GM21526 (cell line): ENCODE measurements around the gene PTPRN2.
"Not testable (repeated sequence)": the region's sequence is repeated elsewhere in the genome, so short reads cannot be mapped to it uniquely, and the experiment has no call there.

ENCODE experiments used
- ATAC-seq: cut with Tn5 transposase; IDR thresholded peaks from one replicate; pipeline ENCODE4 v1.9.1; 2021; ENCODE audit warnings: moderate library complexity; ENCODE audit not compliant: unreplicated experiment, low FRiP score

Gene PTPRN2

DNA sequence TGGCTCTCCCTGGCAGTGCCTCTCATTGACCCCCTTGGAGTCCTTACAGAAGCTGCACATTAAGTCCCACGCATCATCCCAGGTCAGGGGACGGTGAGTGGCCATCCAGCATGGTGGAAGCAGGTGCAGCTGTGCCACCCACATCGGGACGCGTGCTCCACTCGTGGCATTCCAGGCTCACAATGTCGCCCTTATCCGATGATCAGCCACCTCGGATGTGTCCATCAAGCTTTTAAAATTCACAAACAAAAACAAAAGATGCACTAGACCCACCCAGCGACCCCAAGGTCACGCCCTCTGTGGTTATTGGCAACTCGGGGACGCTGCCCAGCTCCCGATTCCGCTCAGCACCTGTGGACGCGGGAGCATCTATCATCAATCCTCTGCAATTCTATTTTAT is 530.9 kb downstream of the PTPRN2 start:
- ATAC-seq, result no peak

DNA sequence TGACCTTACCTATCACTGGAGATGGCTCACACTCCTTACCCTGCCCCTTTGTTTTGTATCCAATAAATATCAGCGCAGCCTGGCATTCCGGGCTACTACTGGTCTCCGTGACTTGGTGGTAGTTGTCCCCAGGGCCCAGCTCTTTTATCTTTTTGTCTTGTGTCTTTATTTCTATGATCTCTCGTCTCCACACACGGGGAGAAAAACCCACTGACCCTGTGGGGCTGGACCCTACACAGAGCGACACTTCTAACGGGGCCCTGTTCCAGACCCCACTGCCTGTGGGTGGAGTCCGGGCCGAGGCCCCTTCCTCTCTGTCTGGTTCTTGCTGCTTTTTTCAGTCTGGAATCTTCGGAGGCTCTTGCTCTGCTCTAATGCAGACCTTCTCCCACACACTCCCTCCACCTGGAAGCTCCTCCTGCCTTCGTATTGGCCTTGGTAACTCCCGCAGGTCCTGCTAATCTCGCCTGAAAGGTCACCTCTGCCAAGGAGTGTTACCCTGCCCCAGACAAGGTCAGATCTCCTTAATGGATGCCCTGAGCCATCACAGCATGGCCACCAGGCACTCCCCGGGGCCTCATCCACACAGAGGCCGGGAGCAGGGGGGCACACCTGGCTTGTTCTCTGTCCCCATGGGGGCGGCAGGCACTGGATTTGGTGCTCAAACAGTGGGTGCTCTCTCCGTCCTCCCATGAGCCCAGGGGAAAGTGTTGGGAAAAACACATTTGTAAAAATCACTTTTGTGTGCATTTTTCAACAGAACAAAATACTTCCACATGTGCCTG is 531.7 kb downstream of the PTPRN2 start:
- no peak for ATAC-seq

GRCh38 chr7:158054611-158055010 is 533.0 kb downstream of the PTPRN2 start:
- no peak for ATAC-seq

- ATAC-seq, result no peak
Measured at GRCh38 chr7:158054081-158054480, 533.5 kb downstream of the PTPRN2 start.

DNA sequence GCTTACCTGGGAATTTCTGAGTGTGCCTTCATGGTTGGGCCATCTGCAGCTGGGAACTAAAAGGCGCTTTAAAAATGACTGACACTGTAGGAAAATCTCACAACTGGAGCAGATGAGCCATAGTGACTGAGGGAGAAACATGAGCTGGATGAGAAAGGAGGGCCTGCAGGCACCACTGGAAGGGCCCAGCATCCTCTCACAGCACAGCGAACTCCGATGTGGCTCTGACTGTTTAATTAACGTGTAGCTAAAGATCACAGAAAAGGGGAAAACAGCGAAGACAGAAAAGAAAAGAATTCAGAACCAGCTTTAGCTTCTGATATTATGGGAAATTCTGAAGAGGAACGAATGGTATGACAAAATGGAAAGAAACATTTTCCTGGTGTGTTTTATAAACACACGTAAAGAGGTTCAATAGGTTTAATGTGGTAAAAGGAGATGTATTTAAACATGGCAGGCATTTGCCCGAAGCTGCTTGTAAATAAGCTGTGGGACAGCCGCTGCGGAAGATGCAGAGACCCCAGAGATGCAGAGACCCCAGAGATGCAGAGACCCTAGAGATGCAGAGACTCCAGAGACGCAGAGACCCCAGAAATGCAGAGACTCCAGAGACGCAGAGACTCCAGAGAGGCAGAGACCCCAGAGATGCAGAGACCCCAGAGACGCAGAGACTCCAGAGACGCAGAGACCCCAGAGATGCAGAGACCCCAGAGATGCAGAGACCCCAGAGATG is 534.3 kb downstream of the PTPRN2 start:
- no peak for ATAC-seq

- ATAC-seq, result no peak
Measured at GRCh38 chr7:158052381-158053060, 535.1 kb downstream of the PTPRN2 start.

DNA sequence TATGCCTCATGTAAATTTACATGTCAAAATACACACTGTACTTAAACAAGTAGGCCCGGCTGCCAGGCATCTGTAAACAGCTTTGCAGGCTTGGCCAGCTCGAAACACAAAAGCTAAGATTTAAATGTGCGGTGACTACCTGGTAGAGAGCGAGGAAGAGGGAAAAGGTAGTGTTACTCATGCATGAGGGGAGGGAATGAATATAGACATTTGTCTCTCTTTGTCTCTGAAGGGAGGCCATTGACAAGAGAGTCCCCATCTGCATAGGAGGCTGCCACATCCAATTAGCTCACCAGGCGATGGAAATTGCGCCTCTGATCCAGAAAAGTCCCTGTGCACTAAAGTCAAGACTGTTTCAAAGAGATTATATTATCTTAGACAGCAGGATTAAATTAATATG is 535.8 kb downstream of the PTPRN2 start:
- ATAC-seq, result no peak

DNA sequence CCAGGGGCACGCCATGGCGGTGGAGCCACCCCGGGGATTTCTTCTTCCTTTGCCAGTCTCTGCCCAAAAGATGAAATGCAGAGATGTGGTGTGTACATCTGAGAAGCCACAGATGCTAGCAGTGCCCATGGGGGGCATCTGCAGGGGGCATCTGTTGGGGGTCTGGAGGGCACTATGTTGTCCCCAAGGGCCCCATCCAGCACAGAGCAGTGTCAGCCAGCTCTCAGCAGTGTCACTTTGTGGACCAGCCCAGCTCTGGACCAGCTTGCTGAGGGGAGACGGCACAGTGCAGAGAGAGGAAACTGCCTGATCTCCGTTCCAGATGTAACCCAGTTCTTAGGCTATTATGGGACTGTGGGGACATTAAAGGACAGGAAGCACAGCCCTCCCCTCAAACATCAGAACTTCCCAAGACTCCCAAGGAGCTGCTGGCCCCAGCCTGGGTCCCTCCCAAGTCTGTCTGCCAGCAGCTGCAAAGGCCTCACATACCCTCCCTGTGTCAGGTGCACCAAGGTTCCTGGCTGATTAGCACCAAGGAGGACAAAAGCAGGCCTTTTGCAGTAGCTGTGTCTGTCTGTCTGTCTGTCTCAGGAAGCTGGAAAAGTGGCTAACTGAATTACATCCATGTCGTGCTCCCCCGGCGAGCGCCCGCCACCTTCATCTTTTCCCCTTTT is 536.5 kb downstream of the PTPRN2 start:
- ATAC-seq, result no peak

DNA sequence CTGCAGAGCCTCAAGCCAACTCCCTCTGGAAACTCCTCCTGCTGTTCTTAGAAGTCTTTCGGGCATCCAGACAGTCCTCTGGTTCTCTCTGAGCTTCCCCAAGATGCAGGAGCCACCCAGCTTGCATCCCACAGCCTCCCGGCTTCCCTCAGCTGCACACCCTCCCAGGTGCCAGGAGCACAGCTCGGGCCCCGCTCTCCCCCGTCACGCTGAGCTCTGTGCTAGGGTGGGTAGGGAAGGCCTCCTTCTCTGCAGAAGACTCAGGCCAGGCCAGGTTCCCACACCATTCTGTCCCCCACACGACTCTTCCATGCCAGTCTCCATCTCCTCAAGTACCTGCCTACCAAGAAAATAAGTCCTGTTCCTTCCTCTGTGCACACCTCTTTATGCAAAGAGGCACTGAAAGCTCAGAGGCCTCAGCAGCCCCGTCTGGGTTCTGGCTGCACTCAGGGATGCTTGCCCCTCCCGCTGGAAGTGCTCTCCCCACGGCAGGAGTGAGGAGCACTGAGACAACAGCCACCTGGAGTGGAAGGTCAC is 537.1 kb downstream of the PTPRN2 start:
- no peak for ATAC-seq

- ATAC-seq, result no peak
Measured at GRCh38 chr7:158049271-158049670, 538.4 kb downstream of the PTPRN2 start.

DNA sequence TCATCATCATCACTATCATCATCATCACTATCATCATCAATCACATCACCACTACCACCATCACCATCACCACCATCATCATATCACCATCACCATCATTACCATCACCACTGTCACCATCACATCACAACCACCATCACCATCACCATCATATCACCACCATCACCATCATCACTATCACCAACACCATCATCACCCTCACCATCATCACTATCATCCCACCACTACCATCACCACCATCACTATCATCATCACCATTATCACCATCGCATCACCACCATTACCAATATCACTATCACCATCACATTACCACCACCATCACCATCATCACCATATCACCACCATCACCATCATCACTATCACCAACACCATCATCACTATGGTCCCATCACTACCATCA is 539.1 kb downstream of the PTPRN2 start:
- no peak for ATAC-seq

DNA sequence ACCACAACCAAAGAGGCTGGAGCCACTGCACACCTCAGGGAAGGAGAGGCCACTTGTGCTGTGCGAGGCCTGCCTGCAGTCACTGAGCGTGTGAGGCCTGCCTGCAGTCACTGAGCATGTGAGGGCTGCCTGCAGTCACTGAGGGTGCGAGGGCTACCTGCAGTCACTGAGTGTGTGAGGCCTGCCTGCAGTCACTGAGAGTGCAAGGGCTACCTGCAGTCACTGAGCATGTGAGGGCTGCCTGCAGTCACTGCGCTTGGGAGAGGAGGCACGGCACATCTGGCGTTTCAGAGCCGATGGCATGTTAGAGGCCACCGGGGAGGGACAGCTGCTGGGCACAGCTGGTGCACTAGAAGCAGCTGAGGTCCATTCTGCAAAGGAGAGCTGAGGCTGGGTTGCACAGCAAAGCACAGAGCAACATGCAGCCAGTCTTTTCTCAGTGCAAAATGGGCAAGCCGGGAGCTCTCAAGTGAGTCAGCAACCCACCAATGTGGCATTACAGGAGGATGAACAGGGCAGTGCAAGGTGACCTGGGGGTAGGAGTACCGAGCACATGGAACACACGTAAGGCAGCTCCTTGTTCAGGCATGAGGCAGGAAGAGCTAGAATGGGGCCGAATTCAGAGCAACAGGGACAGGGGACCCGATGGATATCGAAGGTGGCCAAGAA is 540.1 kb downstream of the PTPRN2 start:
- no peak for ATAC-seq

- not testable (repeated sequence) for ATAC-seq
Measured at GRCh38 chr7:158046246-158046645, 541.4 kb downstream of the PTPRN2 start.

- no peak for ATAC-seq
Measured at GRCh38 chr7:158044482-158044823, 543.2 kb downstream of the PTPRN2 start.

DNA sequence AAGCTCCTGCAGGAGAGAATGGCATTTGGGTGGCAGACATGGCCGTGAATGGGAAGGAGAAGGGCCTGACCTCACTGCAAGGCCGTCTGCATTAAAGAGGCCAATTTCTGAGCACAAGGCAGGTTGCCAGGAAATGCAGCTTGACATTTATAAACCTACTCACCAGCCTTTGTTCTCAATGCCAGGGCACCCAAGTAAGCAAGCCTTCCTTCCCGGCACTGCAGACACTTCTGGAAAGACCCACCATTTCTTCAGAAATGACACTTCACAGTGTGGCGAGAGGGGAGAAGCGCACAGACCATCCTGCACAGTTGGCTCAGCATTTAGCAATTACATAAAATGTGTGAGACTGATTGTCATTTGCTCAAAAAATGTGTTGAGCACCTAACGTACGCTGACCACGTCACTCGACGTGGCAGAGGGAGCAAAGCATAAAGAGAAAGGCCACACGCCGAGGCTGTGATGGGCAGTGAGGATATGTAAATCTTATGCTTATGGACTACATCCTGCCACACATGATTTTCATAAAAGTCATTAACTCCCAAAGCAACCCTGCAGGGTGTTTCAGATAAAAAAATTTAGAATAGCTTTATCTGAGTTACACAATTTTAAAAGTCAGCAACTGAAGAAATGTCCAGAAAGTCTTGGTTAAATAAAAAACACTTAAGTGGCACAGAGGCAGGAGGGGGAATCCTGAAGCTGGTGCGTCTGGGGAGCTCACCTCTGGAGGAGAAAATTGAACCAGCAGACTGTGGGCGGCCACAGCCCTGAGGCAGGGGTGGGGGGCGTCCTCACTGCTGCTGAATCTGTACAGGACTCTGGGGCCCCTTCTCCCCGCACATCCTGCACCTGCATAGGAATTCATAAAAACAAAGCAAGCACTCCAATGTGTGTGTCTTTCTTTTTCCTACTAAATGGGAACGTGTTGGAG is 543.8 kb downstream of the PTPRN2 start:
- ATAC-seq, result no peak

GRCh38 chr7:158042156-158042880 is 545.3 kb downstream of the PTPRN2 start:
- ATAC-seq, result no peak

GRCh38 chr7:158040199-158040598 is 547.4 kb downstream of the PTPRN2 start:
- no peak for ATAC-seq

DNA sequence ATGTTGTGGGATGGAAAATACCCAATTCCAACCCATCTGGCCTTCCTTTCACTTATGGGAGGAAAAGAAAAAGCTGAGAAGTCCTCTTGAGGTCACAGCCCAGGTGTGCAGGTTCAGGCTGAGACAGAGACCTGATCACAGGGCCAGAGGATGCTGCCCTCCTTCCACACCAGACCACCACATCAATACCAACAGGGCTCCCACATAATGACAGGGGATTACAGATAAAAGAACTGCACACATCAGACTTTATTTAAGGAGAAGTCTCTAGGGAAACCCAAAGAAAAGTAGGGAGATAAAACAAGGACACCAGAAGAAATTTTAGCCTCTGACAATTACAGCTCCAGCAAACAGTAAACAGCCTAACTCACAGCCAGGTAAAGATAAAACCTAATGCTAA is 548.4 kb downstream of the PTPRN2 start:
- ATAC-seq, result no peak

GRCh38 chr7:158037211-158037610 is 550.4 kb downstream of the PTPRN2 start:
- ATAC-seq, result no peak
